GM13976 (cell line): Measurements from ENCODE around the gene FOXJ1.

ENCODE experiments used
- DNase-seq: peaks from one replicate; pipeline ENCODE4 v3.0.0; 2012; ENCODE audit warnings: low spot score
- CTCF ChIP-seq: IDR thresholded peaks from 2 replicates; pipeline ENCODE4 v1.5.1; 2012; ENCODE audit warnings: borderline replicate concordance, mild to moderate bottlenecking; ENCODE audit not compliant: insufficient read depth; ENCODE audit errors: extremely low read depth, missing control alignments, control extremely low read depth
- in situ Hi-C: fragments of 300-500 bp; cut with MboI; formaldehyde crosslinking; loops from one replicate; pipeline ENCODE4 v1.12.0; 2022; ENCODE audit warnings: low sequenced_read_pairs, mixed read lengths, inconsistent platforms; ENCODE audit not compliant: unreplicated experiment

The FOXJ1 gene

GRCh38 chr17:76123749-76124581, 17.1 kb downstream of the FOXJ1 start:
- peak; percentile 27 for DNase-seq
- in situ Hi-C loops, result no loop called here
- no peak for TF ChIP-seq CTCF

- no peak for TF ChIP-seq CTCF
- DNase-seq, result no peak
- in situ Hi-C loops, result no loop called here
Observed at GRCh38 chr17:76123191-76123499, 17.9 kb downstream of the FOXJ1 start.

- in situ Hi-C loops, result no loop called here
- peak; percentile 35 for DNase-seq
- no peak for TF ChIP-seq CTCF
Observed at GRCh38 chr17:76122431-76123190, 18.4 kb downstream of the FOXJ1 start.

- in situ Hi-C loops, result no loop called here
- TF ChIP-seq CTCF, result no peak
- DNase-seq, result peak; percentile 61
Observed at GRCh38 chr17:76121932-76122430, 19.1 kb downstream of the FOXJ1 start.

- TF ChIP-seq CTCF, result no peak
- peak; percentile 30 for DNase-seq
- in situ Hi-C loops, result no loop called here
Observed at GRCh38 chr17:76120658-76121008, 20.4 kb downstream of the FOXJ1 start.

- in situ Hi-C loops, result loop anchor here (5.0 to 10.0 kb wide), 3 partner anchors 105 to 275 kb away; no protein-coding TSS in a partner anchor
Observed at GRCh38 chr17:76119409-76120371, 21.4 kb downstream of the FOXJ1 start.

More at GRCh38 chr17:76119409-76120371, 21.4 kb downstream of the FOXJ1 start:
- no peak for TF ChIP-seq CTCF
- DNase-seq, result peak; percentile 9
